Measurements from ENCODE around the gene SLC25A34.

Gene SLC25A34

DNA sequence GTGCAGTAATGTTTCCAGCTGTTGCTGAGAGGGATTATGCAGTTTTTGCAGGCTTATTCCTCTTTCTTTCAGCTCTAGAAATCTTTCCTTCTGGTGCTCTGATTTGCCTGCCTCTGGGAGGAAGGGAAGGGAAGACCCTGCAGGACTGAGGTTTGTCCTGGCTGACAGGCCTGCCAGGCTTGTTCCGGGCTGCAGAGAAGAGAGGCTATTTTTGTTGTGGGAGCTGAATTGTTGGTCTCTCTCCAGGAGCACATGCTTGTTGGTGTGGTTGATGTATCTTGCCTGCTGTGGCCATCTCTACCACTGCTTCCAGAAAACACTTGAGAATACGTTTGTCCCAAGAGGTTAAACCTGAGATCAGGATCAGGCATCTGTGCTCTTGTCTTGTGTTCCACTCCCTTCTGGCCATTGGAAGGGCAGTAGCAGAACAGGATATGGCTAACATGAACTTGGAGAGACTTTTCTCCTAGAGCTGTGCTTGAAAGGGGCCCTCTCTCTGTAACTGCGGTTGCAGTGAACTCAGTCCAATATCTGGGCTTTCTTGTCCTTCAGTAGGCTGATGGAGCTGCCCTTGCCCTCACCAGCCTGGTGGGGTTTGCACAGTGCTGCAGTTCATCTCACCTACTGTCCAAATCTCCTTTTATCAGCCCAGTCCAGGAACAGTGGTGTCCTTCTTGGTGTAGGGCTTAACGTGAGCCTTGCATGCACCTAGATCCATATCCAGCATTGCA, 21.5 kb upstream of the SLC25A34 start:
- no peak overlapping the region for H3K4me3 ChIP-seq (ENCODE audit: low read depth, low read length)
- TF ChIP-seq, protein P1, sequence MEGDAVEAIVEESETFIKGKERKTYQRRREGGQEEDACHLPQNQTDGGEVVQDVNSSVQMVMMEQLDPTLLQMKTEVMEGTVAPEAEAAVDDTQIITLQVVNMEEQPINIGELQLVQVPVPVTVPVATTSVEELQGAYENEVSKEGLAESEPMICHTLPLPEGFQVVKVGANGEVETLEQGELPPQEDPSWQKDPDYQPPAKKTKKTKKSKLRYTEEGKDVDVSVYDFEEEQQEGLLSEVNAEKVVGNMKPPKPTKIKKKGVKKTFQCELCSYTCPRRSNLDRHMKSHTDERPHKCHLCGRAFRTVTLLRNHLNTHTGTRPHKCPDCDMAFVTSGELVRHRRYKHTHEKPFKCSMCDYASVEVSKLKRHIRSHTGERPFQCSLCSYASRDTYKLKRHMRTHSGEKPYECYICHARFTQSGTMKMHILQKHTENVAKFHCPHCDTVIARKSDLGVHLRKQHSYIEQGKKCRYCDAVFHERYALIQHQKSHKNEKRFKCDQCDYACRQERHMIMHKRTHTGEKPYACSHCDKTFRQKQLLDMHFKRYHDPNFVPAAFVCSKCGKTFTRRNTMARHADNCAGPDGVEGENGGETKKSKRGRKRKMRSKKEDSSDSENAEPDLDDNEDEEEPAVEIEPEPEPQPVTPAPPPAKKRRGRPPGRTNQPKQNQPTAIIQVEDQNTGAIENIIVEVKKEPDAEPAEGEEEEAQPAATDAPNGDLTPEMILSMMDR (IDR thresholded peaks at IDR 0.05; ENCODE audit: low read depth, low read length): no peak

DNA sequence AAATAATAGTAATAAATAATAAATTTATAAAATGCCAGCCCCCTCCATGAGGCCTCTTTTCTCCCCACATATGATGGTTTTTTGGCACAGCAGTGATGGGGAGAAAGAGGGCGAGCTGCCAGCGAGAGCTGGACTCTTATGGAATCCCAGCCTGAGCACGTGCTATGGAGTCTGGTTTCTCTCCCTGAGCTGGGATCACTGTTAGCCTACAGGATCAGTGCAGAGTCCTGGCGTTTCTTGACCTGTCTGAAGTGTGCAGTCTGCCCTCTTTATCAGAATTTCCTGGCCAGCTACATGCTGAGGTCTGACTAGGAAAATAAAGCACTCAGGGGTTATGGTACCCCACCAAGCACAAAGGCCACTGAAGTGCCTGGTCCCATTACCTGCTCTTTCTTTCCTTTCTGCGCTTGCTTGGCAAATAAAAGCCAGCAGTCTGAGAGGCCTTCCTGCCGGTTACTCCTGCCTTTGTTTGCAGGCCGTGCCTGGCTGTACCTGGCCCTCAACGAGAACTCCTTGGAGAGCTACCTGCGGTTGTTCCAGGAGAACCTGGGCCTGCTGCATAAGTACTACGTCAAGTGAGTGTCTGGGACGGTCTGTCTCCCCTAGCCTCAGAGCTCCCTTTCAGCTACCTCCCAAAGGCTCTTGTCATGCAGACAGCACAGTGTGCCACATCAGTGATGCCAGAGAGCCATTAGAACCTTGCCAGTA, 18.5 kb upstream of the SLC25A34 start:
- TF ChIP-seq, protein P1 (IDR thresholded peaks at IDR 0.05; ENCODE audit: low read depth, low read length): no peak

DNA sequence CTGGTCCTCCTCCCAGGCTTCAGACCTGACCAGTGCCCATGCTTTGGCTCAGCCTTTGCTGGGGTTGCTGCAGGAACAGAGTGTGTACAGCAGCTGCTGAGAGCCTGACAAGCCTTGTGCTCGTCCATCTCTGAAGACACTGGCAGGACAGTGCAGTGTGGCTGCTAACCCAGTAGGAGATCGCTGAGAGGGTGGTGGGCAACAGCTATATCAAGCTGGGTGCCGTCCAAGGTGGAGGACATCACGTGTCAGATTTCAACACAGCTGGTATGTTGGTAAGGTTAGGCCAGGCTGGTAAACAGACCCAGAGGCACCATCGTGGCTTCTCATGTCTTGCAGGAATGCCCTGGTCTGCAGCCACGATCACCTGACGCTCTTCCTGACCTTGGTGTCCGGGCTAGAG, 17.9 kb upstream of the SLC25A34 start:
- TF ChIP-seq, protein P1 (IDR thresholded peaks at IDR 0.05; ENCODE audit: low read depth, low read length): no peak
- no peak overlapping the region for H3K4me3 ChIP-seq (ENCODE audit: low read depth, low read length)

More for the DNA sequence above, 18.5 kb upstream of the SLC25A34 start:
- H3K4me3 ChIP-seq (ENCODE audit: low read depth, low read length): no peak overlapping the region

DNA sequence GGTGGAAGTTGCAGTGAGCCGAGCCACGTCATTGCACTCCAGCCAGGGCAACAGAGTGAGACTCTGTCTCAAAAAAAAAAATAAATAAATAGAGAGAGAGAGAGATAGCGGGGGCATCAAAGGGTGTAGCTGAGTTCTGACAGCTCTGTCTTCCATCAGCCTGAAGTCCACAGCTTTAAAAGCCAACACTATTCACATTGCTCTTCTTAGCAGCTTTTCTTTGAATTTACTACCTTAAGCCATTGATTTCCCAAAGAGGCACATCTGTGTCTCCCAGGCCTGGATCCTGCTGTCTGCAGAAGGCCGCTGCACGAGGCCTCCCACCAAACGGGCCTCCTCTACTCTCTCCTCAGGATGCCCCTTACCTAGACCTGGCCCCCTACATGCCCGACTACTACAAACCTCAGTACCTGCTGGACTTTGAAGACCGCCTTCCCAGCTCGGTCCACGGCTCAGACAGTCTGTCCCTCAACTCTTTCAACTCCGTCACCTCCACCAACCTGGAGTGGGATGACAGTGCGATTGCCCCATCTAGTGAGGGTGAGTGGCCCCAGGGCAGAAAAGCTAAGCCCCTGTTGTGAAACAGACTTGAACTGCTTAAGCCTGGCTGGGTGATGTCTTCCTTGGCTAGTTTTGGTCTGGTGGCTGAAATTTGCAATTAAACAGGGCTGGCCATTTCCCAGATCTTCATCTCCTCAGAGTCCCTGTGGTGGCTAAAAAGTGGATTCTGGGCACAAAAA, 16.5 kb upstream of the SLC25A34 start:
- TF ChIP-seq, protein P1 (IDR thresholded peaks at IDR 0.05; ENCODE audit: low read depth, low read length): no peak
- H3K4me3 ChIP-seq (ENCODE audit: low read depth, low read length): no peak overlapping the region

DNA sequence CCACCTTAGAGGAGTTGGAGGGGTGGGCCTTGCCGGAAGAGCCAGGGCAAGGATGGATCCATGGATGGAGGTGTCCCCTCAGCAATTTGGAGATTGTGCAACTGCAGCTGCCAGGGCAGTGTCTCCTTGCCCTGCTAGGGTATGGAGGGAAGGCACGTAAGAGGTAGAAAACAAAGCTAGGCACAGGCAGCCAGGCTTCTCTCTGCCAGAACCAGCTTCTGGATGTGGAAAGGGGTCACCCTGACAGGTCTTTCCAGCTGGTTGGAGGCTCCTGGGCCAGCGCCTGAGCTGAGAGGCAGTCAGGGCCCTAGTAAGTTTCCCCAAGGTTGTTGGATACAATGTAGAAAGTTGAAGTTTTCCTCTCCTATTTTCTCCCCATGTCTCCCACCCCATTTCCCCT, 15.2 kb upstream of the SLC25A34 start:
- TF ChIP-seq, protein P1 (IDR thresholded peaks at IDR 0.05; ENCODE audit: low read depth, low read length): no peak
- H3K4me3 ChIP-seq (ENCODE audit: low read depth, low read length): no peak overlapping the region

DNA sequence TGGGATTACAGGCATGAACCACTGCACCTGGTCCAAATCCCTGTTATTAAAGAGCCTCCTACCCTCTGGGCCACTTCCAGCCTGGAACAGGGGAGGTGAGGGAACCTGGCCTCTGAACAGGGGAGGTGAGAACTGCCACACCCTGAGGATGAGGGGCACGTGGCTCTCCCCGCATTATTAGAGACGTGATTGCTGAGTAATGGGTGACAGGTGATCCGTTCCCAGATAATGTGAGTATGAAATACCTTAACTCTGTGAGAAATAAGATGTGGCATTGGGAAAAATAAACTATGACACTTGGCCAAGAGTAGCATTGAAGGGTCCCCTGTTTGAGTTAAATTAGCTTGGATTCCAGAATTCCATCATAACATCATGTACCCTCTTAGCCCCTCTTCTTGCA, 13.6 kb upstream of the SLC25A34 start:
- no peak overlapping the region for H3K4me3 ChIP-seq (ENCODE audit: low read depth, low read length)
- TF ChIP-seq, protein P1 (IDR thresholded peaks at IDR 0.05; ENCODE audit: low read depth, low read length): no peak
